ENCODE measurements around the gene SLC23A1.
A peak's percentile ranks its signal among the peaks of the same experiment; 100 is the strongest.
"Not testable (repeated sequence)": the region's sequence is repeated elsewhere in the genome, so short reads cannot be mapped to it uniquely, and the experiment has no call there.

Gene SLC23A1

GRCh38 chr5:139389701-139390638, 6.9 kb upstream of the SLC23A1 start, which contains the start of gene MZB1:
Gene MZB1 (minus strand): TSS chr5:139389913. CDS start chr5:139389856, 57 bp downstream.
- DNase-seq (ENCODE audit: low read depth in 2 of 2): peak; percentile 51

DNA sequence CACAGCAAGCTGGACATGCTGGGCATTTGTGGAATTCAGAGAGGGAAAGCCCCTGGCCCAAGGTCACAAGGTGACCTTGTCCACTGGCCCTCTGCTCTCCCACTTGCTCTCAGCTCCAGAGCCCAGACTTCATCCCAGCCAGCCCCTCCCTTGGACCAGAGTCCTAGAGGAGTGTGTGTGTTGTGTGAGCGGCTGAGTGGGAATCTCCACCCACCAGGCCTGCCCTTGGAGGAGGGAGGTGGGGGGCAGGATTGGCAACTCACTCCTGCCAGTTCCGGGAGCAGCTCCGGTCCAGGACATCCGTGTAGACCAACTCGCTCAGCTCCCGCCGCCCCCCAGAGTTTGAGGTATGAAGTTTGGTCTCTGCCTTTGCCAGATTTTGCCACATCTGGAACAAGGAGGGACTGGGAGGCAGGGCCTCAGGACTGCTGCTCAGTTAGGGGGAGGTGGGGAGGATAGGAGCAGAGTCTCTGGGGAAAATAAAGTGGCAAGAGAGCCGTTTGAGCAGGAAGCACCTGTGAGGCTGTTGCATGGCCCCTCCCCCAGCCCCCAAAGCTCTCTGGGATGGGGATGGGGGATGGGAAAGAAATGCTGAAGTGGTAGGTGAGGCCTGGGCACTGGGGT, 5.2 kb upstream of the SLC23A1 start:
- no peak for DNase-seq (ENCODE audit: low read depth in 2 of 2)

DNA sequence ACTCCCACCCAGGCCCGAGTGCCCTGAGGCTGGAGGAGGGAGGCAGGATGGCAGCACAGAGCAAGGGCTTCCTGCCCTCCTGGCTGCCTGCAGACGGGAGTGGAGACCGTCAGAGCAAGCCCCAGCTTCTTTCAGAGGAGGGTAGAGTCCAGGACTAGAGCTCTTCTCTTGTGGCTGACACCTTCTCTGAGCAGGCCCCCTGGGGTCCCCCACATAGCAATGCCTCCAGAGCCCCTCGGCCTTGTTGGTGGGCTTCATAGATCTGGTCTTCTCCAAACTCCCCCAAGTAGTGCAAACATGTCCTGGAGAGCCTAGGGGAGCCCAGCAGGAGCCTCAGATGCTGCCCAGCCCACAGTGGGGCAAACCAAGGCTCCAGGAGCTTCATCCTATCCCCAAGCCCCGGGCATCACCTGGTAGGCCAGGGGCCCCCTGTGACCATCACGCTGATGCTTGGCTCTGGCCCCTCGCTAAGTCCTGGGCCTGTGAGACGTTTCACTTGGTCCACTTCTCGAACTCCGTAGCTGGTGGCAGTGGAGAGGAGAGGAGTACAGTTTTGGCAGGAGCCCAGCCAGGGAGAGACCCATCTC, 4.6 kb upstream of the SLC23A1 start:
- no peak for DNase-seq (ENCODE audit: low read depth in 2 of 2)

- not testable (repeated sequence) for DNase-seq (ENCODE audit: low read depth in 2 of 2)
Measured at GRCh38 chr5:139386956-139387355, 3.9 kb upstream of the SLC23A1 start.

GRCh38 chr5:139386050-139386438, 2.9 kb upstream of the SLC23A1 start:
- DNase-seq (ENCODE audit: low read depth in 2 of 2): no peak

GRCh38 chr5:139385061-139386049, 2.3 kb upstream of the SLC23A1 start:
- DNase-seq (ENCODE audit: low read depth in 2 of 2): no peak

DNA sequence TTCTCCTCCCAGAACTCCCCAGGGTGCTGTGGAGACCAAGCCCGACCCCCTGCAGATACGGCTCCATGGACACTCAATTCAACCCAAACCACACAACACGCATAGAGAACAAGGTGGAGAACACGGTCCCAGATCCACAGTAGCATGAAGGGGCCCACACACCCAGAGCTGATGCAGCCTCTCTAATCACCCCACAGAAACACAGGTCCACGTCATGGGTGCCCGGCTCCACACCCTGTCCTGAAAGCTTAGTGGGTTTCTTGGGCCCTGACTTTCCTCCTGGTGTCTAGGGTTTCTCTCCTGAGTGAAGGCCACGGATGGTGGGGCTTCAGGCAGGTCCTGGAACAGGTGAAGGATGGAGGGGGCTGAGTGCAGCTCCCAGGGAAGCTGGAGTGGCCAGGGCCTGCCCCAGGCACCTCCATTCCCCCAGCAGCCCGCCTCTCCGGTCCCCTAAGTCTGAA, 1.5 kb upstream of the SLC23A1 start:
- no peak for DNase-seq (ENCODE audit: low read depth in 2 of 2)

DNA sequence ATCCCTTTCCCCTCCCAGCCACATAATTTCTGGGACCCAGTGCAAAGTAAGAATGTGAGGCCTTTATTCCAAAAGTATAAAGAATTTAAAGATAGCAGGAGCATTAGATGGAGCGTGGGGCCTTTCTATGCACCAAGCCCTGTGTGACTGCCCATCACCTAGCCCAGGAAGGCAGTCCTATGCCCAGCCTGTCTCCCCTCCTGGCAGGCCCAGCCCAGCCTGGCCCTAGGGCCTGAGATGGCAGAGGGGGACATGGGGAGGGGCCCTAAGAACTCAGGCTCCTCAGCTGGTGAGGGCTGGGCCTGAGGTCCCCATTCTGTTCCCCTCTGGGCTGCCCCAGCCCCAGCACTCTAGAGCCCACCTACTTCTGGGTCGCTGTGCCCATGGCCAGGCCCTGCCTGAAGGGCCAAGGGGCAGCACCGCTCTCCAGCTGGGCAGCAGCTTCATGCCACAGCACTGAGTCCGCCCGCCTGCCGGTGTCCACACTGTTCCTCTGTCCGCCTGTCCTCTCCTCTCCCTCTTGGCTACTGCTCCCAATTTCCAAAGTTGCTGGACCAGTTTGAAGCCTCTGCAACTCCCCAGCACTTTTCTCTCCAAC, 995 bp upstream of the SLC23A1 start:
- no peak for DNase-seq (ENCODE audit: low read depth in 2 of 2)

DNA sequence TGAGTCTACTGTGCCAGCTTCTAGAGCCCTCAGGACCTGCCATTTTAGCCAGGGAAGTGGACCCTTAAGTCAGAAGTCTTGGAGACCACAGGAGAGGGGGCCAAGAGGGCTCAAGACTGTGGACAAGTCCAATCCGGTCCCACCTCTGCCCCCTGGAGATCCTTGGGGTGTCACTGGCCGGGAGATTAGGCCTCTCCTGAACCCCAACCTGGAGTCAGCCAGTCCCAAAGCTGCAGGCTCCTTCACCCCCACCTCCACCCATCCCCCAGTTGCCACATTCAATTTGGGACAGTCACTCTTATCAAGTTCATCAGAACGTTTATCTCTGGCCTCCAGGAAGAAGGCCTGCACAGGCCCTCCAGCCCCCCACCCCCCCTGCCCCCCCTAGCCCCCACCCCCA, 290 bp downstream of the SLC23A1 start:
- DNase-seq (ENCODE audit: low read depth in 2 of 2): no peak

- no peak for DNase-seq (ENCODE audit: low read depth in 2 of 2)
Measured at GRCh38 chr5:139381837-139382761, 998 bp downstream of the SLC23A1 start.

- no peak for DNase-seq (ENCODE audit: low read depth in 2 of 2)
Measured at GRCh38 chr5:139379626-139380449, 3.3 kb downstream of the SLC23A1 start.

DNA sequence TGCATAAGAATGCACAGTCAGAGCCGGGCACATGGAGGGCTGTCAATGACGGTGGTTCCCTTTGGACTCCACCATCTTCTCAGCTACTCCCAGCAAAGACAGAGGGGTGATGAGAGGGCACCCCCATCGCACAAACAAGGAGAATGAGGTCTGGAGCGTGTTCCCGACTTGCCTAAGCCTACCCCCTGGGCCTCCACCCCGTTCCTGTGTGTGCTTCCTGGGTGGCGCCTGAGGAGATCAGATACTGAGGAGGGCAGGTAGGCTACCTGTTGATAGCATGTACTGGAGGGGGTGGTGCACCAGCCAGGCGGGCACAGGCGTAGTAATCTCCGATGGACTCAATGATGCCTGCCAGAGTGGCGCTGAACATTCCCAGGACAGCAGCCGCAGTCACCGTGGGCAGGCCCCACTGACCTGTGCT, 4.1 kb downstream of the SLC23A1 start:
- DNase-seq (ENCODE audit: low read depth in 2 of 2): no peak

GRCh38 chr5:139378101-139378825, 4.8 kb downstream of the SLC23A1 start:
- DNase-seq (ENCODE audit: low read depth in 2 of 2): no peak

- DNase-seq (ENCODE audit: low read depth in 2 of 2): no peak
Measured at GRCh38 chr5:139377226-139377625, 5.9 kb downstream of the SLC23A1 start.

DNA sequence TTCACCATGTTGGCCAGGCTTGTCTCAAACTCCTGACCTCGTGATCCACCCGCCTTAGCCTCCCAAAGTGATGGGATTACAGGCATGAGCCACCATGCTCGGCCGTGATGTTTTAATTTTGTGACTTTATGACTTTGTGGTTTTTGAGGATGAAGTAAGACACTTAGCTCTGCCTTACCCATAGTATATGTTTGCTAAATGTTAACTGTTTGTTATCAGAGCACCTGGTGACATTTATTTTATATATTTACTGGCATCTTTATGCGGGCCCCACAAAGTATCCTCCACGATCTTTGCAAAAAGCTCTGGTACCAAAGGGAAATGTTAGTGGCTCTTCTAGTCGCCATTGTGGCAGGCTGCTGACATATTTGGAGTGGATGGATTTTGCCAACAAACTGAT, 6.7 kb downstream of the SLC23A1 start:
- no peak for DNase-seq (ENCODE audit: low read depth in 2 of 2)

DNA sequence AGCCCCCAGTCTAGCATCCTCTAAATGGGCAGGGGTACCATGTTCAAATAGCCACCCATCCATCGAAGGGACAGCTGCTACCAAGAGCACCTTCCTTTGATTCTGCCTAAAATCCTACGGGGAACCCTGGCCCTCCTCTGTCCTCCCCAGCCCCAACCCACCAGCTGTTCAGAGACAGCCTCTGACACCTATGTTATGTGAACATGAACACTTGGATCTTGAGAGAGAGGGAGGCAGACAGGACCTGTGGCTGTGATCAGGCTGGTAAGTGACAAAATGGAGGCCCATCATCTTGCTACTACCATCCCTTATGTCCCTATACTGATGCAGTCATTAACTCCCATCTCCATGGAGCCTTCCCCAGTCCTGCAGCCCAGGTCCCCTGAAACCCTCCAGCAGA, 8.2 kb downstream of the SLC23A1 start:
- no peak for DNase-seq (ENCODE audit: low read depth in 2 of 2)

GRCh38 chr5:139371482-139372435, 11.3 kb downstream of the SLC23A1 start:
- DNase-seq (ENCODE audit: low read depth in 2 of 2): no peak
